ENCODE measurements around the gene LCLAT1.
"Not testable (repeated sequence)": the region's sequence is repeated elsewhere in the genome, so short reads cannot be mapped to it uniquely, and the experiment has no call there.

LCLAT1 gene

GRCh38 chr2:30513649-30514048 lies 66.6 kb downstream of the LCLAT1 start:
- DNase-seq (ENCODE audit: low read depth in 1 of 2, low spot score in 1 of 2) = not testable (repeated sequence)

DNA sequence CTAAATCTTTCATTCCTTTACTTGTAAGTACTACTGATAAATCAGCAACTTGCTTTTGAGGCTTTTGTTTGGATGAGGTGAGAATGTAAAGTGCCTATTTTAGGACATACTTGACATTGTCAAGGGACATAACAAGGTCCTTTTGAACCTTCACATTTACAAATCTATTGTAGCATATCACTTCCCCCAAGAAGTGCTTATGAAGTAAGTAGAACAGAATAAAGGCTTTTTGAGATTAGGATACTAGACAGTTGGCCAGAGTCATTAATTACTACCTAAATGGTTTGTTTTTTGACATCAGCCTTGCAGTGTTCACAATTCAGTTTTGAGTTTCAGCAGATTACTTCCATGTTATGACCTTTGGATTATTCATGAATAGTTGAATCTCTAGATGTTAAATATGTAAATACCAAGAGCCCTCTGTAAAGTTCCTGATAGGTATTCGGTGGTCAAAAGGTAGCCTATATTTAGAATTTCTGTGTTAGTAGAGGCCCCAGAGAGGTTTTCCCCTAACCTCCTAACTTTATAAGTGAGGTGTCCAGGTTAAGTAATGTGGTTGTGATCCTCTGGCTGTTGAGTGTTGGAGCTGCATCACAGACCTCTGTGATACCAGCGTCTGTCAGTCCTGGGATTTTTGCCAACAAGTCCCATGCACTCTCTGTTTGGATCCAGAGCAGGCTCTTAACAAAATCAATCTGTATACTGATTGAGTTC lies 67.2 kb downstream of the LCLAT1 start:
- DNase-seq (ENCODE audit: low read depth in 1 of 2, low spot score in 1 of 2) = no peak

- no peak for DNase-seq (ENCODE audit: low read depth in 1 of 2, low spot score in 1 of 2)
These were observed 67.9 kb downstream of the LCLAT1 start for GRCh38 chr2:30514848-30515435.

- no peak for DNase-seq (ENCODE audit: low read depth in 1 of 2, low spot score in 1 of 2)
These were observed 69.1 kb downstream of the LCLAT1 start for GRCh38 chr2:30516166-30516565.

- DNase-seq (ENCODE audit: low read depth in 1 of 2, low spot score in 1 of 2) = no peak
These were observed 72.8 kb downstream of the LCLAT1 start for GRCh38 chr2:30519796-30520195.

GRCh38 chr2:30522421-30522820 lies 75.4 kb downstream of the LCLAT1 start:
- DNase-seq (ENCODE audit: low read depth in 1 of 2, low spot score in 1 of 2) = no peak

DNA sequence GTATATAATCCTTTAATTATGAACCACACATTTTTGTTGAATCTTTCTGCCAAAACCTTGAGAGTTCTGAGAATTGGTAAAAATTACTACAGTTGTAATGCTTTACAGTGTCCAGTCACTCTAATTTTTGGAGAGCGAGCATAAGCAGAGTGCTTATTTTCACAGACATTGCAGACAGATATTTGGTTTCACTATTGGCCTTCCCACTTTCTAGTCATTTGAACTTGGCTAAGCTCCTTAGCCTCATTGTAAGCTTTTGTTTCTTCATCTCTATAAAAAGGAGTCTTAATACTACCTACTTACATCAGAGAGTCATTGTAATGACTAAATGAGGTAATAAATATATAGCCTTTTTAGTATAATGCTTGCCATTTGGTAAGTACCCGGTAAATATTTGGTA lies 80.4 kb downstream of the LCLAT1 start:
- DNase-seq (ENCODE audit: low read depth in 1 of 2, low spot score in 1 of 2) = no peak

DNA sequence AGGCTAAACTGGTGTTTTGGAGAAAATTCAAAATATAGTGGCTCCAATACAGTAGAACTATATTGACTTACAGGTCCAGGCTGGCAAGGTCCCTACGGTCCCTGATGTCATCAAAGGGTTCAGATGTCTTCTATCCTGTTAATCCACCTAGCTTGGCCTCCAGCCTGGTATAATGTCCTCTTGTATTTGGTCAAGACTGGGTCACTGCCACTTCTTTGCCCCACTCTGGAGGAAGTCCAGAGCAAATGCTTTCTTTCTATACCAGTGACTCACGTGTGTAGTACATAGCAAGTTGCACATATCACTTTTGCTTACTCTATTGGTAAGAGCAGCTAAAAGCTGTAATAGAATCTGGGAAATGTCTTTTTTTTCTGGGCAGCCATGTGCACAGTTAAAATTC lies 80.8 kb downstream of the LCLAT1 start:
- no peak for DNase-seq (ENCODE audit: low read depth in 1 of 2, low spot score in 1 of 2)

DNA sequence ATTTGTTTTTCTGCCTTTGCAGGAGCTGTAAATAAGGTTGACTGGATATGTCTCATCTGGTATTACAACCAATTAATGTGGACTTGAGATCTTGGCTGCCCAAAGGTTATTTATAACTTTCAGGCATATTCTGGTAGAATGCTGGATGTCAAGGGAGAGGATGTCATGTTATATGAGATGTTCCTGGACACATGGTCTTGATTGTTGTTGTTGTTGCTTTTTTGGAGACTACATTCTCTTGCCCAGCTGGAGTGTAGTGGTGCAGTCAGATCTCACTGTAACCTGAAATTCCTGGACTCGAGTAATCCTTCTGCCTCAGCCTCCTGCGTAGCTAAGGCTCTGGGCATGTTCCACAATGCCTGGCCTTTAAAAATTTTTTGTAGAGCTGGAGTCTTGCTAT lies 83.3 kb downstream of the LCLAT1 start:
- no peak for DNase-seq (ENCODE audit: low read depth in 1 of 2, low spot score in 1 of 2)

DNA sequence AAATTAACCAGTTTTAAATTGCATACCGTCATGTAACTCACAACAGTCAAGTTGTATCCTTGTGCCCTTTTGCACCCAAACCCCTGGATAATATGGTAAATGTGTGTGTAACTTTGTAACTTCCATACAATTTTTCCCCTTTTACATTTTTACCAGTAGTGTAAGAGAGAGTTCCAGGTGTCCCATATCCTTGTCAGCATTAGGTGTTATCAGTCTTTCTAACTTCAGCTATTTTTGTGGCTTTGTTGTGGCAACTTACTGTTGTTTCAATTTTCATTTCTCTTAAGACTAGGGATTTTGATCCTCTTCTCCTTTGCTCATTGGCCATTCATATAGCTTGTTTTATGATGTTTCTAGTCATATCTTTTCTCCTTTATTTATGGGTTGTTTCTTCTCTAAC lies 94.6 kb downstream of the LCLAT1 start:
- DNase-seq (ENCODE audit: low read depth in 1 of 2, low spot score in 1 of 2) = no peak

- DNase-seq (ENCODE audit: low read depth in 1 of 2, low spot score in 1 of 2) = no peak
These were observed 98.8 kb downstream of the LCLAT1 start for GRCh38 chr2:30545875-30546274.

GRCh38 chr2:30548386-30548785 lies 101.3 kb downstream of the LCLAT1 start:
- DNase-seq (ENCODE audit: low read depth in 1 of 2, low spot score in 1 of 2) = no peak

GRCh38 chr2:30549096-30549495 lies 102.0 kb downstream of the LCLAT1 start:
- no peak for DNase-seq (ENCODE audit: low read depth in 1 of 2, low spot score in 1 of 2)

GRCh38 chr2:30559544-30560275 lies 112.7 kb downstream of the LCLAT1 start:
- DNase-seq (ENCODE audit: low read depth in 1 of 2, low spot score in 1 of 2) = no peak

DNA sequence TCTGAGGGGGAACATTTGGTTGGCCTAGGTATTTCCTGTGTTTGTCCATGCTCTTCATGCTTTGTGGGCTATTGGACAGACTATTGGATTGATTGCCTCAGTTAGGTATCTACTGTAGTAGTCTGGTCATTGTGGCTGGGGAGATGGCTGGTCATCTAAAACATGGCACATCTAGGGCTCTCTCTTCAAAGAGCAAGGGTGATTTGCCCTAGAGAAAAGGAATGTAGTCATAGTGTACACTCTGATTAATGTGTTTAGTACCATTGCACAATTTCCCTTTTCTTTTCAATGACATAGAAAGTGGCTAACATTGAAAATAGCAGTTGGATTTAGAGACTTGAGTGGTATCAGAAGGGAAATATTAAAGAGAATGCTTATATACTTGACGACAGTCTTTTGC lies 114.3 kb downstream of the LCLAT1 start:
- no peak for DNase-seq (ENCODE audit: low read depth in 1 of 2, low spot score in 1 of 2)

- DNase-seq (ENCODE audit: low read depth in 1 of 2, low spot score in 1 of 2) = no peak
These were observed 118.9 kb downstream of the LCLAT1 start for GRCh38 chr2:30565851-30566358.

DNA sequence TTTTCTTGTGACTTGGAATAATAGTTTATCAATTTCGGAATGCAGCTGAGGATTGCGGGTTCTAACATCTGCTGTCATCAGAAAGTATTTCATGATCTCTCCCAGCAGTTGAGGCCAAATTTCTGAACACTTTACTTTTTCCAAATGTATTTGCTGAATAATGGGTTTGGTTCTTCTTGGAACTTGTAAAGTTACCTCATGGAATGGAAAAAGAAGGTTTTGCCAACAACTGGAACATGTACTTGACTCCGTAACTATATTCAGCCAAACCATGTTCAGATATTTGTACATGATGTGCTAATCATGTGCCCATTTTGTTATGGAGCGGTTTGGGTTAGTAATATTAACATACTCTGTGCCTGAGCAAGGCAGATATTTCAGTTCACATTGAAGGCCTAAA lies 119.6 kb downstream of the LCLAT1 start:
- DNase-seq (ENCODE audit: low read depth in 1 of 2, low spot score in 1 of 2) = no peak

DNA sequence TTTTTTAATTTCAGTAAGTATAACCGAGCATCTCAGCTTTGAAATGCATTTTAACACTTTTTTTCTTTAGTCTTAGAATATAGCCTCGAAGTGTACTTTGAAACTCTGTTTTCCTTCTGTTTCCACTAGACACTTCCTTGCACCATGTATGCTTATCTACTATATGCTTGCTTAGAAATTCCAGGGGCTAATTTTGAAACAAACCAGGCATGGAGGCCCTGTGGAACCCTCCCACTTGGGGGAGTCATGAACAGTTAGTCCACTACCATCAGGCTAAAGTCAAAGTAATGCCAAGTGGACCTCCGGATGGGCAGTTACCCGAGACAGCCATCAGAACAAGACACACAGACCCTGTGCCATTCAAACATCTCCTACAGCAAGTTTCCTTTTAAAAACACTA lies 120.3 kb downstream of the LCLAT1 start:
- no peak for DNase-seq (ENCODE audit: low read depth in 1 of 2, low spot score in 1 of 2)

- no peak for DNase-seq (ENCODE audit: low read depth in 1 of 2, low spot score in 1 of 2)
These were observed 122.9 kb downstream of the LCLAT1 start for GRCh38 chr2:30569946-30570345.

- no peak for DNase-seq (ENCODE audit: low read depth in 1 of 2, low spot score in 1 of 2)
These were observed 130.1 kb downstream of the LCLAT1 start for GRCh38 chr2:30577151-30577550.

- no peak for DNase-seq (ENCODE audit: low read depth in 1 of 2, low spot score in 1 of 2)
These were observed 133.3 kb downstream of the LCLAT1 start for GRCh38 chr2:30580391-30580790.

- no peak for DNase-seq (ENCODE audit: low read depth in 1 of 2, low spot score in 1 of 2)
These were observed 135.5 kb downstream of the LCLAT1 start for GRCh38 chr2:30582521-30582920.

Data from stimulated activated CD4-positive, alpha-beta T cell treated with anti-CD3 and anti-CD28 coated beads, Interleukin-15, amount 100 ng/mL, for 1 hour (primary cell).